ENCODE measurements around the gene ALG10. TPM values are rescaled to one million over a fixed set of nuclear protein-coding genes. Genes with fewer than 3 reads are reported as not detected.
"Not testable (repeated sequence)": the region's sequence is repeated elsewhere in the genome, so short reads cannot be mapped to it uniquely, and the experiment has no call there.

The ALG10 gene
- total RNA-seq, 1 donor from 2014 or later: 6.1 TPM

GRCh38 chr12:33994857-33995808, 27.2 kb upstream of the ALG10 start:
- no peak overlapping the region for H3K4me3 ChIP-seq
- H3K9me3 ChIP-seq: no peaks in the 10 kb centered on the region
- no peak for DNase-seq (ENCODE audit: extremely low spot score in 2 of 2)
- no peaks in the 10 kb centered on the region for H3K4me1 ChIP-seq
- intact Hi-C loops (cut with DNase I): no loop called here
- no peaks in the 10 kb centered on the region for H3K27me3 ChIP-seq
- no peak overlapping the region for H3K27ac ChIP-seq
- no peaks in the 10 kb centered on the region for H3K36me3 ChIP-seq
- no peak for TF ChIP-seq POLR2A (IDR thresholded peaks at IDR 0.05)
- no peak for TF ChIP-seq CTCF (IDR thresholded peaks at IDR 0.05)
- no peak for TF ChIP-seq POLR2AphosphoS5 (IDR thresholded peaks at IDR 0.05; ENCODE audit: insufficient read depth in 1 of 2, low read depth in 1 of 2)

DNA sequence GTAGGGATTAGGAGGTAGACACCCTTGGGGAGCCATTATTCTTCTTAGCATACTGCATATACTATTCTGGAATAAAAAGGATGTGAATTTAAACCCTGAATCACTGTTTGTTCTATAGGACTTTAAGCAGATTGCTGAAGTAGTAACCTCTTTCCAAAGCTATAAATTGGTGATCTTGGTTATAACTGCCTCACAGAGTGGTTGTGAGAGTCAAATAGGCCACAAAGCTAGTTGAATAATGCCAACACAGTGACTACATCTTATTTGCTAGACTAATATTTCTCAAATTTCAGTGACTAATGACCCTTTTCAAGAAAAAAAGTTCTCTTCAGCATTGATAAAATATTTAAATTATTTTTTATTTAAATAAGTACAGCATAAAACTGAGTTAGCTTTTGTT, 13.5 kb upstream of the ALG10 start:
- DNase-seq (ENCODE audit: extremely low spot score in 2 of 2); H3K27ac ChIP-seq; H3K9me3 ChIP-seq; H3K36me3 ChIP-seq; H3K4me3 ChIP-seq; intact Hi-C loops (cut with DNase I); H3K4me1 ChIP-seq; H3K27me3 ChIP-seq: not testable (repeated sequence)

DNA sequence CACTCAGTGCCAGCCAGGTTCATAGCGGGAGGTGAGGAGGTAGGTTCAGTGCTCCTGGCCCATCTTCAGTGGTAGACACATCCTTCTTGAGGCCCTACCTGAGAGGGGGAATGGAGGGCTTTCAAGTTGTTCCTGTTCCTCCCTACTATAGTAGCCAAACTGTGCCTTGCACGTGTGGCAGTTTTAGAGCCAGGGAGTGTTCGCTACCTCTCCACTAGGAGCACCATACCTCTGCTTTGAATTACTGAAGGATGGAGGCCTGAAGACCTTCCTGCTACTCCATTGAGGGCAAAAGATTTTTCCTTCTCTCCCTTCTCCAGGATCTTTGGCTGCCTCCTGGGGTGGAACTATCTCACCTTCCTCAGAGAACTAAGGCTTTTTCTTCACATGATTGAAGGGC, 5.9 kb upstream of the ALG10 start:
- no peak for TF ChIP-seq CTCF (IDR thresholded peaks at IDR 0.05)
- no peak for TF ChIP-seq POLR2A (IDR thresholded peaks at IDR 0.05)
- no peak for TF ChIP-seq POLR2AphosphoS5 (IDR thresholded peaks at IDR 0.05; ENCODE audit: insufficient read depth in 1 of 2, low read depth in 1 of 2)
- DNase-seq (ENCODE audit: extremely low spot score in 2 of 2): no peak
- H3K27me3 ChIP-seq: no peaks in the 10 kb centered on the region
- H3K9me3 ChIP-seq: no peaks in the 10 kb centered on the region
- no peaks in the 10 kb centered on the region for H3K36me3 ChIP-seq
- peaks cover 3% of the 10 kb centered on the region for H3K4me1 ChIP-seq
- intact Hi-C loops (cut with DNase I): no loop called here
- no peak overlapping the region for H3K4me3 ChIP-seq
- H3K27ac ChIP-seq: no peak overlapping the region

DNA sequence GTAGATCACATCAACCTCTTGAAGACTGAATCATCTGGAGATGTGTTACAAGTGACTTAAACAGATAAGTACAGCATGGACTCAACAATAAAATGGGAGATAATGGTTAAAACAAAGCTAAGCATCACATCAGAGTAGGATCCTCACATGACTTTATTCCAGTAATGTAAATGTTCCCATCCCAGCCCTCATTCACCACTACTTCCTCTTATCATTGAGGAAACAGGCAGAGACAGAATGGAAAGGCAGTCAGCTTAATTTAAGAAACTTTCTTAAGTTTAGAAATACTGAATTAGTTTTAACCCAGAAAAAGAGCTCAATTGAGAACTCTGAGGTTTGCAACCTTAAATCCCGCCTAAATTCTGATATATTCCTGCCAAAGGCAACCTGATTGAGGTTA, 1.2 kb upstream of the ALG10 start:
- Histone ChIP-seq H3K4me1 (peaks cover 18% of the 10 kb centered on the region), H3K36me3 (no peaks in the 10 kb centered on the region), H3K4me3 (no peak overlapping the region), H3K27ac (peak overlapping the region; percentile 63), H3K9me3 (no peaks in the 10 kb centered on the region), H3K27me3 (no peaks in the 10 kb centered on the region)
- no peak for DNase-seq (ENCODE audit: extremely low spot score in 2 of 2)
- TF ChIP-seq POLR2AphosphoS5 (IDR thresholded peaks at IDR 0.05; ENCODE audit: insufficient read depth in 1 of 2, low read depth in 1 of 2) (no peak), POLR2A (IDR thresholded peaks at IDR 0.05) (no peak), CTCF (IDR thresholded peaks at IDR 0.05) (no peak)
- intact Hi-C loops (cut with DNase I): loop anchor here (5.0 kb wide), 1 partner anchor 1264 kb away; the partner anchor contains the start of gene YARS2

GRCh38 chr12:34027661-34028060, 5.4 kb downstream of the ALG10 start:
- intact Hi-C loops (cut with DNase I): not testable (repeated sequence)

DNA sequence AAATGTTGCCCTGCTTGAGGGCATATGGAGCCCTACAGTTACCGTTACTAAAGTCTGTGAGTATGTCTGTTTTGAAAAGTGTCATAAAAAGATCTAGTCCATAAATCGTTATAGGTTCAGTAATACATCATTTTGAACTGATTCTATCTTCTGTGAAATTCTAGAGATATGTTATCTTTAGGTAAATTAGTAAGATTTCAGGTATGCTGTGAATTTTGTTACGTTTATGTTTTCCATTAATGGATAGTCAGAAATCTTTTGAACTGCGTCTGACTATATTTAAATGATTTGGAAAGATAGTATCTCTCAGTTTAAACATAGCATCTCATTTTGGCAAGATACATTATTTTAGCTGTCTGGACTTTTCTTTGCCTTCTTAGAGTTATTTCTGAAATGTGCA, 8.3 kb downstream of the ALG10 start:
- Histone ChIP-seq H3K27ac (no peak overlapping the region), H3K9me3 (no peaks in the 10 kb centered on the region), H3K36me3 (no peaks in the 10 kb centered on the region), H3K4me3 (no peak overlapping the region), H3K27me3 (no peaks in the 10 kb centered on the region), H3K4me1 (no peaks in the 10 kb centered on the region)
- no peak for DNase-seq (ENCODE audit: extremely low spot score in 2 of 2)
- TF ChIP-seq CTCF (IDR thresholded peaks at IDR 0.05): no peak
- no peak for TF ChIP-seq POLR2AphosphoS5 (IDR thresholded peaks at IDR 0.05; ENCODE audit: insufficient read depth in 1 of 2, low read depth in 1 of 2)
- TF ChIP-seq POLR2A (IDR thresholded peaks at IDR 0.05): no peak
- intact Hi-C loops (cut with DNase I): no loop called here

More at GRCh38 chr12:34027661-34028060, 5.4 kb downstream of the ALG10 start:
- not testable (repeated sequence) for H3K36me3 ChIP-seq; H3K9me3 ChIP-seq; DNase-seq (ENCODE audit: extremely low spot score in 2 of 2); H3K4me3 ChIP-seq; H3K27ac ChIP-seq; H3K27me3 ChIP-seq
- peaks cover 12% of the 10 kb centered on the region for H3K4me1 ChIP-seq

Data from vagina (tissue), 2 donors.